Tibial nerve (tissue), 4 donors: ENCODE measurements around the gene ZKSCAN2.

Source experiments
- CTCF ChIP-seq, 5 experiments: fragments of 200-600 bp in 3 of 5; fragments of 450-650 bp in 2 of 5; sonication (generic) in 3 of 5; IDR thresholded peaks; one replicate each; pipeline ENCODE4 v1.5.1; 2016 to 2019; ENCODE audit warnings: antibody characterized with exemption in 5 of 5, mild to moderate bottlenecking in 3 of 5, moderate library complexity in 2 of 5
- EP300 ChIP-seq, 2 donors: sonication (generic); formaldehyde crosslinking; IDR thresholded peaks; one replicate each; pipeline ENCODE4 v1.6.1; 2017; ENCODE audit warnings: antibody characterized with exemption in 2 of 2, mild to moderate bottlenecking in 1 of 2
- POLR2A ChIP-seq, 2 donors: fragments of 450-650 bp; IDR thresholded peaks; one replicate each; pipeline ENCODE4 v1.6.1; 2017; ENCODE audit warnings: antibody characterized with exemption in 2 of 2, mild to moderate bottlenecking in 2 of 2, moderate library complexity in 2 of 2

- no peak for TF ChIP-seq CTCF (IDR thresholded peaks at IDR 0.05)
- TF ChIP-seq POLR2A (IDR thresholded peaks at IDR 0.05): no peak
- TF ChIP-seq EP300 (IDR thresholded peaks at IDR 0.05): no peak
These were observed 12.9 kb upstream of the ZKSCAN2 start for GRCh38 chr16:25270577-25270976.
